ENCODE data around the gene SAP130. TPM values are rescaled to one million over a fixed set of nuclear protein-coding genes. Genes with fewer than 3 reads are reported as not detected.

Gene SAP130
- 39.4 TPM for total RNA-seq (ENCODE audit: unreplicated experiment)
- long read RNA-seq, partial matches to known transcripts = 2 of 5 reads
- long read RNA-seq, other reads (novel, unspliced or antisense) = 3 of 5 reads

GRCh38 chr2:128027801-128028667 is at the start of gene SAP130:
Gene SAP130, minus strand, starts transcription at chr2:128028059. Its CDS starts 1,767 bp downstream, at chr2:128026292.
- Mint-ChIP-seq H3K4me3 (ENCODE audit: unreplicated experiment) (peak within 1 kb of the TSS; percentile 97), H3K36me3 (ENCODE audit: low read depth, unreplicated experiment) (peaks cover 8% of the 10 kb centered on the region), H3K27me3 (ENCODE audit: unreplicated experiment) (peaks cover 11% of the 10 kb centered on the region), H3K9me3 (ENCODE audit: unreplicated experiment) (no peaks in the 10 kb centered on the region), H3K27ac (ENCODE audit: unreplicated experiment) (no peak within 1 kb of the TSS), H3K4me1 (ENCODE audit: unreplicated experiment) (peaks cover 8% of the 10 kb centered on the region)
- TF ChIP-seq, protein P1, sequence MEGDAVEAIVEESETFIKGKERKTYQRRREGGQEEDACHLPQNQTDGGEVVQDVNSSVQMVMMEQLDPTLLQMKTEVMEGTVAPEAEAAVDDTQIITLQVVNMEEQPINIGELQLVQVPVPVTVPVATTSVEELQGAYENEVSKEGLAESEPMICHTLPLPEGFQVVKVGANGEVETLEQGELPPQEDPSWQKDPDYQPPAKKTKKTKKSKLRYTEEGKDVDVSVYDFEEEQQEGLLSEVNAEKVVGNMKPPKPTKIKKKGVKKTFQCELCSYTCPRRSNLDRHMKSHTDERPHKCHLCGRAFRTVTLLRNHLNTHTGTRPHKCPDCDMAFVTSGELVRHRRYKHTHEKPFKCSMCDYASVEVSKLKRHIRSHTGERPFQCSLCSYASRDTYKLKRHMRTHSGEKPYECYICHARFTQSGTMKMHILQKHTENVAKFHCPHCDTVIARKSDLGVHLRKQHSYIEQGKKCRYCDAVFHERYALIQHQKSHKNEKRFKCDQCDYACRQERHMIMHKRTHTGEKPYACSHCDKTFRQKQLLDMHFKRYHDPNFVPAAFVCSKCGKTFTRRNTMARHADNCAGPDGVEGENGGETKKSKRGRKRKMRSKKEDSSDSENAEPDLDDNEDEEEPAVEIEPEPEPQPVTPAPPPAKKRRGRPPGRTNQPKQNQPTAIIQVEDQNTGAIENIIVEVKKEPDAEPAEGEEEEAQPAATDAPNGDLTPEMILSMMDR (IDR thresholded peaks at IDR 0.05; ENCODE audit: unreplicated experiment) = no peak
- peak; percentile 97 for DNase-seq (ENCODE audit: low spot score)

DNA sequence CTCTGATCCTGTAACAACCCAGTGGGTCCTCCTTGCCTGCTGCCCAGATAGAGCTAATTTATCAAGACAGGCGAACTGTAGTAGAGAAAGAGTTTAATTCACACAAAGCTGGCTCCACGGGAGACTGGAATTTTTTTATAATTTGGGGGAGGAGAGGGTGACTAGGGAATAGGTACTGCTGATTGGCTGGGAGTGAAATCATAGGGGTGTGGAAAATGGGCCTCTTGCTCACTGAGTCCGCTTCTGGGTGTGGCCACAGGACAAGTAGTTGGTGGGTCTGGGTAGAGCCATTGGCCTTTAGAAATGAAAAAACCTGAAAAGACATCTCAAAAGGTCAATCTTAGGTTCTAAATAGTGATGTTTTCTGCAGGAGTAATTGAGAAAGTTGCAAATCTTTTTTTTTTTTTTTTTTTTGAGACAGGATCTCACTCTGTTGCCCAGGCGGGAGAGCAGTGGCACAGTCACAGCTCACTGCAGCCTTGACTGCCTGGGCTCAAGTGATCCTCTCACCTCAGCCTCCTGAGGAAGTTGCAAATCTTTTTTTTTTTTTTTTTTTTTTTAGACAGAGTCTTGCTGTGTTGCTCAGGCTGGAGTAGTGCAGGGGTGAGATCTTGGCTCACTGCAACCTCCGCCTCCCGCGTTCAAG is 48.7 kb upstream of the SAP130 start:
- Mint-ChIP-seq H3K4me1 (ENCODE audit: unreplicated experiment) (no peaks in the 10 kb centered on the region), H3K4me3 (ENCODE audit: unreplicated experiment) (no peak overlapping the region), H3K27me3 (ENCODE audit: unreplicated experiment) (no peaks in the 10 kb centered on the region), H3K9me3 (ENCODE audit: unreplicated experiment) (no peaks in the 10 kb centered on the region), H3K27ac (ENCODE audit: unreplicated experiment) (no peak overlapping the region), H3K36me3 (ENCODE audit: low read depth, unreplicated experiment) (no peaks in the 10 kb centered on the region)
- DNase-seq (ENCODE audit: low spot score) = no peak
- TF ChIP-seq, protein P1 (IDR thresholded peaks at IDR 0.05; ENCODE audit: unreplicated experiment) = no peak

- TF ChIP-seq, protein P1 (IDR thresholded peaks at IDR 0.05; ENCODE audit: unreplicated experiment) = no peak
- no peak overlapping the region for H3K27ac Mint-ChIP-seq (ENCODE audit: unreplicated experiment)
- no peaks in the 10 kb centered on the region for H3K4me1 Mint-ChIP-seq (ENCODE audit: unreplicated experiment)
- no peaks in the 10 kb centered on the region for H3K9me3 Mint-ChIP-seq (ENCODE audit: unreplicated experiment)
- no peak for DNase-seq (ENCODE audit: low spot score)
- H3K27me3 Mint-ChIP-seq (ENCODE audit: unreplicated experiment) = no peaks in the 10 kb centered on the region
- H3K4me3 Mint-ChIP-seq (ENCODE audit: unreplicated experiment) = no peak overlapping the region
- H3K36me3 Mint-ChIP-seq (ENCODE audit: low read depth, unreplicated experiment) = no peaks in the 10 kb centered on the region
Measured at GRCh38 chr2:128073278-128073677, 45.4 kb upstream of the SAP130 start.

GRCh38 chr2:128069769-128070168 is 41.9 kb upstream of the SAP130 start:
- TF ChIP-seq, protein P1 (IDR thresholded peaks at IDR 0.05; ENCODE audit: unreplicated experiment) = no peak
- H3K4me1 Mint-ChIP-seq (ENCODE audit: unreplicated experiment) = no peaks in the 10 kb centered on the region
- H3K4me3 Mint-ChIP-seq (ENCODE audit: unreplicated experiment) = no peak overlapping the region
- H3K27ac Mint-ChIP-seq (ENCODE audit: unreplicated experiment) = no peak overlapping the region
- no peak for DNase-seq (ENCODE audit: low spot score)
- no peaks in the 10 kb centered on the region for H3K27me3 Mint-ChIP-seq (ENCODE audit: unreplicated experiment)
- no peaks in the 10 kb centered on the region for H3K9me3 Mint-ChIP-seq (ENCODE audit: unreplicated experiment)
- no peaks in the 10 kb centered on the region for H3K36me3 Mint-ChIP-seq (ENCODE audit: low read depth, unreplicated experiment)
